ENCODE results near the gene SIM2. TPM values are rescaled to one million over a fixed set of nuclear protein-coding genes. Genes with fewer than 3 reads are reported as not detected.

Gene SIM2
- total RNA-seq, 4 donors from 2014 or later = 1.00 to 9.3 (median 4.1) TPM

- DNase-seq = no peak
- peaks cover 0 to 3% (median 0%) of the 10 kb centered on the region in 3 donors for H3K27me3 ChIP-seq
- TF ChIP-seq CTCF (IDR thresholded peaks at IDR 0.05 in 4 of 5, conservative IDR thresholded peaks at IDR 0.05 in 1 of 5) (no peak), POLR2A (IDR thresholded peaks at IDR 0.05) (no peak)
- in situ Hi-C loops (cut with MboI; ENCODE audit: low sequenced_read_pairs in 4 of 4) = no loop called here
- no peaks in the 10 kb centered on the region for H3K36me3 ChIP-seq
- H3K9me3 ChIP-seq = no peaks in the 10 kb centered on the region
- no peak for ATAC-seq
- intact Hi-C loops (cut with DNase I; ENCODE audit: low total_unique reads) = no loop called here
- H3K4me1 ChIP-seq = no peaks in the 10 kb centered on the region
- H3K4me3 ChIP-seq = no peak overlapping the region
- H3K27ac ChIP-seq = no peak overlapping the region
Measured at GRCh38 chr21:36721817-36722216, 22.9 kb downstream of the SIM2 start.

- no peak overlapping the region for H3K4me3 ChIP-seq
- no peaks in the 10 kb centered on the region for H3K9me3 ChIP-seq
- no peak for TF ChIP-seq POLR2A (IDR thresholded peaks at IDR 0.05)
- TF ChIP-seq CTCF (IDR thresholded peaks at IDR 0.05 in 4 of 5, conservative IDR thresholded peaks at IDR 0.05 in 1 of 5) = no peak
- peaks cover 0 to 3% (median 0%) of the 10 kb centered on the region in 3 donors for H3K27me3 ChIP-seq
- no peak overlapping the region for H3K27ac ChIP-seq
- in situ Hi-C loops (cut with MboI; ENCODE audit: low sequenced_read_pairs in 4 of 4) (no loop called here), intact Hi-C loops (cut with DNase I; ENCODE audit: low total_unique reads) (no loop called here)
- no peaks in the 10 kb centered on the region for H3K4me1 ChIP-seq
- no peaks in the 10 kb centered on the region for H3K36me3 ChIP-seq
- DNase-seq (no peak), ATAC-seq (no peak)
Measured at GRCh38 chr21:36722370-36723368, 23.8 kb downstream of the SIM2 start.

- H3K4me1 ChIP-seq = no peaks in the 10 kb centered on the region
- DNase-seq = no peak
- no peaks in the 10 kb centered on the region for H3K36me3 ChIP-seq
- TF ChIP-seq CTCF (IDR thresholded peaks at IDR 0.05 in 4 of 5, conservative IDR thresholded peaks at IDR 0.05 in 1 of 5) (no peak), POLR2A (IDR thresholded peaks at IDR 0.05) (no peak)
- intact Hi-C loops (cut with DNase I; ENCODE audit: low total_unique reads) (no loop called here), in situ Hi-C loops (cut with MboI; ENCODE audit: low sequenced_read_pairs in 4 of 4) (no loop called here)
- no peaks in the 10 kb centered on the region for H3K9me3 ChIP-seq
- H3K4me3 ChIP-seq = no peak overlapping the region
- H3K27me3 ChIP-seq = peaks cover 0 to 3% (median 0%) of the 10 kb centered on the region in 3 donors
- no peak overlapping the region for H3K27ac ChIP-seq
- ATAC-seq = no peak
Measured at GRCh38 chr21:36723371-36723881, 24.5 kb downstream of the SIM2 start.

GRCh38 chr21:36724660-36725059, 25.7 kb downstream of the SIM2 start:
- Histone ChIP-seq H3K36me3 (no peaks in the 10 kb centered on the region), H3K4me3 (no peak overlapping the region), H3K9me3 (no peaks in the 10 kb centered on the region), H3K27ac (no peak overlapping the region), H3K27me3 (peaks cover 0 to 1% (median 0%) of the 10 kb centered on the region in 3 donors), H3K4me1 (no peaks in the 10 kb centered on the region)
- TF ChIP-seq CTCF (IDR thresholded peaks at IDR 0.05 in 4 of 5, conservative IDR thresholded peaks at IDR 0.05 in 1 of 5) = no peak
- TF ChIP-seq POLR2A (IDR thresholded peaks at IDR 0.05) = no peak
- ATAC-seq (no peak), DNase-seq (no peak)
- in situ Hi-C loops (cut with MboI; ENCODE audit: low sequenced_read_pairs in 4 of 4) = no loop called here
- intact Hi-C loops (cut with DNase I; ENCODE audit: low total_unique reads) = no loop called here
